Panc1 (cell line): ENCODE results near the gene CENPF. TPM values are rescaled to one million over a fixed set of nuclear protein-coding genes. Genes with fewer than 3 reads are reported as not detected.

ENCODE experiments used
- ATAC-seq: fragments of 200-7000 bp; cut with Tn5 transposase; 2 replicates; pipeline ENCODE4 v1.9.1; 2020; ENCODE audit warnings: mild to moderate bottlenecking, moderate library complexity
- BruUV-seq: library from RNA; stranded (reverse); fragments of 400-500 nt; replicated peaks from 2 replicates; lab custom pipeline; 2021; lab: Mats Ljungman, UMichigan
- CTCF ChIA-PET: fragments of 300-600 bp; sonication (Branson Sonifier 250); formaldehyde crosslinking; loops from one replicate; lab custom pipeline; 2022; ENCODE audit warnings: antibody characterized with exemption; lab: Charles Lee
- POLR2A ChIA-PET: fragments of 300-600 bp; sonication (Branson Sonifier 250); formaldehyde crosslinking; loops from one replicate; lab custom pipeline; 2022; ENCODE audit warnings: antibody characterized with exemption; lab: Charles Lee
- DNase-seq: peaks from one replicate; pipeline ENCODE4 v3.0.0-alpha.2; 2010; ENCODE audit warnings: low read depth, low spot score
- H3K27ac ChIP-seq: 2 replicates; pipeline ENCODE4 v1.5.1; 2011; ENCODE audit warnings: mild to moderate bottlenecking, low read length, inconsistent platforms
- H3K27me3 ChIP-seq: fragments of 200-500 bp; sonication (Bioruptor generic); 2 replicates; pipeline ENCODE4 v1.6.0; 2014; ENCODE audit warnings: low read length, inconsistent platforms; ENCODE audit not compliant: control insufficient read depth, insufficient read depth
- H3K36me3 ChIP-seq: fragments of 200-500 bp; sonication (Bioruptor generic); 2 replicates; pipeline ENCODE4 v1.5.1; 2014; ENCODE audit warnings: inconsistent platforms, mild to moderate bottlenecking, low read length, moderate library complexity; ENCODE audit not compliant: control insufficient read depth, insufficient read depth
- H3K4me1 ChIP-seq: 2 replicates; pipeline ENCODE4 v1.5.1; 2011; ENCODE audit warnings: inconsistent platforms, mild to moderate bottlenecking, low read length, moderate library complexity; ENCODE audit not compliant: control insufficient read depth, insufficient read depth
- H3K4me3 ChIP-seq, 2 experiments: 2 replicates each; pipeline ENCODE4 v1.5.1; 2011 to 2012; ENCODE audit warnings: low read depth in 2 of 2, low read length in 2 of 2, mild to moderate bottlenecking in 2 of 2, inconsistent platforms in 1 of 2, moderate library complexity in 1 of 2
- H3K9me3 ChIP-seq: fragments of 200-500 bp; sonication (Bioruptor generic); 2 replicates; pipeline ENCODE4 v1.5.1; 2014; ENCODE audit warnings: low read depth, mild to moderate bottlenecking, inconsistent platforms, low read length, moderate library complexity; ENCODE audit not compliant: control insufficient read depth, insufficient read depth
- POLR2AphosphoS5 ChIP-seq: IDR thresholded peaks from 2 replicates; pipeline ENCODE4 v1.6.1; 2012; ENCODE audit warnings: mild to moderate bottlenecking, low read depth, low read length, moderate library complexity
- SIN3A ChIP-seq: IDR thresholded peaks from 2 replicates; pipeline ENCODE4 v1.6.1; 2012; ENCODE audit warnings: low read depth, mild to moderate bottlenecking, low read length, moderate library complexity, borderline replicate concordance; ENCODE audit not compliant: insufficient read depth
- TCF7L2 ChIP-seq: IDR thresholded peaks from 2 replicates; pipeline ENCODE4 v1.6.1; 2011; ENCODE audit warnings: mild to moderate bottlenecking, low read depth, low read length, inconsistent platforms
- in situ Hi-C: cut with HindIII; loops from 2 replicates; pipeline ENCODE4 v1.10.0; 2016; ENCODE audit warnings: low sequenced_read_pairs, low pct_unique_long_range_greater_than_20kb
- intact Hi-C: fragments of 100-400 bp; cut with micrococcal nuclease; formaldehyde crosslinking; loops from one replicate; pipeline ENCODE4 v1.10.0; 2022; ENCODE audit not compliant: unreplicated experiment
- total RNA-seq: library from RNA; stranded (reverse); gene quantifications from one replicate; pipeline ENCODE4 v1.2.1, GENCODE V29; 2021; ENCODE audit not compliant: unreplicated experiment
- TF ChIP-seq, protein P1 (sequence below): fragments of 450-650 bp; IDR thresholded peaks from 2 replicates; pipeline ENCODE4 v1.5.1; 2017; ENCODE audit warnings: mild to moderate bottlenecking
- TF ChIP-seq, protein P2 (sequence below), 2 experiments: IDR thresholded peaks; 2 replicates each; pipeline ENCODE4 v1.6.1; 2011 to 2012; ENCODE audit warnings: low read depth in 2 of 2, control low read depth in 1 of 2, low read length in 1 of 2, mild to moderate bottlenecking in 1 of 2, moderate library complexity in 1 of 2; ENCODE audit not compliant: insufficient read depth in 1 of 2

CENPF gene
- total RNA-seq, 1 experiment from 2014 or later: 156 TPM

DNA sequence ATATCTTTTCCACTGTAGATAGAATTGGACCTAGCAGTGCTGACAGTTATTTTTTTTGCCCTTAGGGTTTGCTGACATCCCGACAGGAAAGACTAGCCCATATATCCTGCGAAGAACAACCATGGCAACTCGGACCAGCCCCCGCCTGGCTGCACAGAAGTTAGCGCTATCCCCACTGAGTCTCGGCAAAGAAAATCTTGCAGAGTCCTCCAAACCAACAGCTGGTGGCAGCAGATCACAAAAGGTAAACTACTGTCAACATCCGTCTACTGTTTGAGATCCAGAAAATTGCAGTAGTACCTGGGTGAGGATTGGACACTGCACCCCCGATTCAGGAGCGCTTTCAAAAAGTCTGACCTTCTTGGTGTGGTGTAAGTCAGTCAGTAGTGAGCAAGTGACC lies 55.8 kb downstream of the CENPF start:
- no TSS peak for BruUV-seq
- Histone ChIP-seq H3K4me3 (no peak overlapping the region), H3K36me3 (peaks cover 79% of the 10 kb centered on the region), H3K27me3 (no peaks in the 10 kb centered on the region), H3K9me3 (no peaks in the 10 kb centered on the region), H3K4me1 (no peaks in the 10 kb centered on the region), H3K27ac (no peak overlapping the region)
- no peak for DNase-seq
- peak; percentile 60; the same call in 1 of the 2 replicates for ATAC-seq
- intact Hi-C loops (no loop called here), in situ Hi-C loops (no loop called here)
- CTCF ChIA-PET: no interaction called here
- POLR2A ChIA-PET: no interaction called here
- TF ChIP-seq SIN3A (no peak), POLR2AphosphoS5 (no peak)
- TF ChIP-seq, protein P1, sequence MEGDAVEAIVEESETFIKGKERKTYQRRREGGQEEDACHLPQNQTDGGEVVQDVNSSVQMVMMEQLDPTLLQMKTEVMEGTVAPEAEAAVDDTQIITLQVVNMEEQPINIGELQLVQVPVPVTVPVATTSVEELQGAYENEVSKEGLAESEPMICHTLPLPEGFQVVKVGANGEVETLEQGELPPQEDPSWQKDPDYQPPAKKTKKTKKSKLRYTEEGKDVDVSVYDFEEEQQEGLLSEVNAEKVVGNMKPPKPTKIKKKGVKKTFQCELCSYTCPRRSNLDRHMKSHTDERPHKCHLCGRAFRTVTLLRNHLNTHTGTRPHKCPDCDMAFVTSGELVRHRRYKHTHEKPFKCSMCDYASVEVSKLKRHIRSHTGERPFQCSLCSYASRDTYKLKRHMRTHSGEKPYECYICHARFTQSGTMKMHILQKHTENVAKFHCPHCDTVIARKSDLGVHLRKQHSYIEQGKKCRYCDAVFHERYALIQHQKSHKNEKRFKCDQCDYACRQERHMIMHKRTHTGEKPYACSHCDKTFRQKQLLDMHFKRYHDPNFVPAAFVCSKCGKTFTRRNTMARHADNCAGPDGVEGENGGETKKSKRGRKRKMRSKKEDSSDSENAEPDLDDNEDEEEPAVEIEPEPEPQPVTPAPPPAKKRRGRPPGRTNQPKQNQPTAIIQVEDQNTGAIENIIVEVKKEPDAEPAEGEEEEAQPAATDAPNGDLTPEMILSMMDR: peak; percentile 62
- TF ChIP-seq, protein P2, sequence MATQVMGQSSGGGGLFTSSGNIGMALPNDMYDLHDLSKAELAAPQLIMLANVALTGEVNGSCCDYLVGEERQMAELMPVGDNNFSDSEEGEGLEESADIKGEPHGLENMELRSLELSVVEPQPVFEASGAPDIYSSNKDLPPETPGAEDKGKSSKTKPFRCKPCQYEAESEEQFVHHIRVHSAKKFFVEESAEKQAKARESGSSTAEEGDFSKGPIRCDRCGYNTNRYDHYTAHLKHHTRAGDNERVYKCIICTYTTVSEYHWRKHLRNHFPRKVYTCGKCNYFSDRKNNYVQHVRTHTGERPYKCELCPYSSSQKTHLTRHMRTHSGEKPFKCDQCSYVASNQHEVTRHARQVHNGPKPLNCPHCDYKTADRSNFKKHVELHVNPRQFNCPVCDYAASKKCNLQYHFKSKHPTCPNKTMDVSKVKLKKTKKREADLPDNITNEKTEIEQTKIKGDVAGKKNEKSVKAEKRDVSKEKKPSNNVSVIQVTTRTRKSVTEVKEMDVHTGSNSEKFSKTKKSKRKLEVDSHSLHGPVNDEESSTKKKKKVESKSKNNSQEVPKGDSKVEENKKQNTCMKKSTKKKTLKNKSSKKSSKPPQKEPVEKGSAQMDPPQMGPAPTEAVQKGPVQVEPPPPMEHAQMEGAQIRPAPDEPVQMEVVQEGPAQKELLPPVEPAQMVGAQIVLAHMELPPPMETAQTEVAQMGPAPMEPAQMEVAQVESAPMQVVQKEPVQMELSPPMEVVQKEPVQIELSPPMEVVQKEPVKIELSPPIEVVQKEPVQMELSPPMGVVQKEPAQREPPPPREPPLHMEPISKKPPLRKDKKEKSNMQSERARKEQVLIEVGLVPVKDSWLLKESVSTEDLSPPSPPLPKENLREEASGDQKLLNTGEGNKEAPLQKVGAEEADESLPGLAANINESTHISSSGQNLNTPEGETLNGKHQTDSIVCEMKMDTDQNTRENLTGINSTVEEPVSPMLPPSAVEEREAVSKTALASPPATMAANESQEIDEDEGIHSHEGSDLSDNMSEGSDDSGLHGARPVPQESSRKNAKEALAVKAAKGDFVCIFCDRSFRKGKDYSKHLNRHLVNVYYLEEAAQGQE (IDR thresholded peaks at IDR 0.05; ENCODE audit: insufficient read depth in 1 of 2, low read depth in 2 of 2, low read length in 1 of 2): no peak

DNA sequence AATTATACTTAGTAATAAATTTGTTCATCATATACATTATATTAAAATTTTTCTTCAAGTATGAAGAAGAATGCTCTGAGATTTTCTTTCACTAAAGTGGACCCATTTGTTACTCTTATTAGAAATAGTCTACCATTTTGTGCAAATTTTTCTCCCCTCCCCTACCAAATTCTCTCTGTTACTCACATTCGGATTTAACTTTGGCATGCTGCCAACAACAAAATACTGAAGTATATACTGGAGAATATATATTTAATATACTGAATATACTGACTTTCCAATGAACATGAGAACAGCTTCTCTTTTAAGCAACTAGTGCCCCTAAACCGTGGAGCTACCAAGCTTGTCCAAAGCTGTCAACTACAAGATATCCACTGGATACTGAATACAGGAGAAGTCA lies 57.2 kb downstream of the CENPF start:
- H3K4me3 ChIP-seq: no peak overlapping the region
- H3K27me3 ChIP-seq: no peaks in the 10 kb centered on the region
- ATAC-seq (no peak), DNase-seq (no peak)
- BruUV-seq: no TSS peak
- H3K9me3 ChIP-seq: no peaks in the 10 kb centered on the region
- POLR2A ChIA-PET: no interaction called here
- TF ChIP-seq POLR2AphosphoS5 (no peak), TCF7L2 (no peak), SIN3A (no peak)
- TF ChIP-seq, protein P2 (IDR thresholded peaks at IDR 0.05; ENCODE audit: insufficient read depth in 1 of 2, low read depth in 2 of 2, low read length in 1 of 2): no peak
- TF ChIP-seq, protein P1: no peak
- in situ Hi-C loops (no loop called here), intact Hi-C loops (loop anchor here (5.0 kb wide), 2 partner anchors 487 to 867 kb away; no protein-coding TSS in a partner anchor)
- no peaks in the 10 kb centered on the region for H3K4me1 ChIP-seq
- CTCF ChIA-PET: no interaction called here
- H3K36me3 ChIP-seq: peaks cover 80% of the 10 kb centered on the region
- no peak overlapping the region for H3K27ac ChIP-seq
